ENCODE results near the gene AWAT1.

GRCh38 chrX:70240751-70241150, 6.3 kb downstream of the AWAT1 start:
- TF ChIP-seq, protein P1, sequence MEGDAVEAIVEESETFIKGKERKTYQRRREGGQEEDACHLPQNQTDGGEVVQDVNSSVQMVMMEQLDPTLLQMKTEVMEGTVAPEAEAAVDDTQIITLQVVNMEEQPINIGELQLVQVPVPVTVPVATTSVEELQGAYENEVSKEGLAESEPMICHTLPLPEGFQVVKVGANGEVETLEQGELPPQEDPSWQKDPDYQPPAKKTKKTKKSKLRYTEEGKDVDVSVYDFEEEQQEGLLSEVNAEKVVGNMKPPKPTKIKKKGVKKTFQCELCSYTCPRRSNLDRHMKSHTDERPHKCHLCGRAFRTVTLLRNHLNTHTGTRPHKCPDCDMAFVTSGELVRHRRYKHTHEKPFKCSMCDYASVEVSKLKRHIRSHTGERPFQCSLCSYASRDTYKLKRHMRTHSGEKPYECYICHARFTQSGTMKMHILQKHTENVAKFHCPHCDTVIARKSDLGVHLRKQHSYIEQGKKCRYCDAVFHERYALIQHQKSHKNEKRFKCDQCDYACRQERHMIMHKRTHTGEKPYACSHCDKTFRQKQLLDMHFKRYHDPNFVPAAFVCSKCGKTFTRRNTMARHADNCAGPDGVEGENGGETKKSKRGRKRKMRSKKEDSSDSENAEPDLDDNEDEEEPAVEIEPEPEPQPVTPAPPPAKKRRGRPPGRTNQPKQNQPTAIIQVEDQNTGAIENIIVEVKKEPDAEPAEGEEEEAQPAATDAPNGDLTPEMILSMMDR (IDR thresholded peaks at IDR 0.05) = no peak
- TF ChIP-seq POLR2A (IDR thresholded peaks at IDR 0.05) = no peak

All from heart left ventricle (tissue), 13 donors.